Left lung (tissue), 10 donors: ENCODE results near the gene WDR33. TPM values are rescaled to one million over a fixed set of nuclear protein-coding genes. Genes with fewer than 3 reads are reported as not detected.
"Not testable (repeated sequence)": the region's sequence is repeated elsewhere in the genome, so short reads cannot be mapped to it uniquely, and the experiment has no call there.

Experiments used
- ATAC-seq: fragments of 200-7000 bp; cut with Tn5 transposase; one replicate; pipeline ENCODE4 v1.9.1; 2020; ENCODE audit warnings: moderate library complexity
- DNase-seq, 4 donors: peaks; one replicate each; pipeline ENCODE4 v3.0.0-alpha.2; 2013 to 2020
- H3K27ac ChIP-seq, 2 donors: fragments of 200-600 bp; sonication (generic) in 1 of 2; one replicate each; pipeline versions ENCODE4 v1.5.0 to v1.8.0; 2020 to 2021
- H3K27me3 ChIP-seq, 2 donors: fragments of 200-600 bp; sonication (generic) in 1 of 2; one replicate each; pipeline versions ENCODE4 v1.5.0 to v1.8.0; 2020 to 2021
- H3K36me3 ChIP-seq, 2 donors: fragments of 200-600 bp; sonication (generic) in 1 of 2; one replicate each; pipeline versions ENCODE4 v1.5.0 to v1.8.0; 2020 to 2021
- H3K4me1 ChIP-seq, 2 donors: fragments of 200-600 bp; one replicate each; pipeline ENCODE4 v1.8.0; 2021
- H3K4me3 ChIP-seq, 2 donors: fragments of 200-600 bp; sonication (generic) in 1 of 2; one replicate each; pipeline versions ENCODE4 v1.5.0 to v1.8.0; 2020 to 2021; ENCODE audit warnings: mild to moderate bottlenecking in 1 of 2
- H3K9me3 ChIP-seq, 2 donors: fragments of 200-600 bp; sonication (generic) in 1 of 2; one replicate each; pipeline versions ENCODE4 v1.5.0 to v1.8.0; 2020 to 2021
- intact Hi-C, 2 donors: fragments of 100-400 bp; cut with DNase I; formaldehyde crosslinking; loops; one replicate each; pipeline versions ENCODE4 v1.11.2 to v1.14.2; 2022
- polyA plus RNA-seq, 6 donors: library from polyadenylated mRNA; unstranded; fragments of 120-200 nt; gene quantifications; one replicate each; pipeline ENCODE4 v1.2.1, GENCODE V29; 2013; ENCODE audit not compliant: insufficient read length in 6 of 6
- total RNA-seq, 2 donors: library from RNA; stranded (reverse); fragmentation: NEBNext Ultra II Directional; extraction: Animal tissue kit (Norgen Biotek cat#: 25700); gene quantifications; one replicate each; pipeline ENCODE4 v1.2.1, GENCODE V29; 2021
- TF ChIP-seq, protein P1 (sequence below), 2 donors: fragments of 200-600 bp; sonication (generic) in 1 of 2; IDR thresholded peaks; one replicate each; pipeline versions ENCODE4 v1.5.0 to v1.8.0; 2021; ENCODE audit warnings: antibody characterized with exemption in 2 of 2
- donor health status: DM: no; HTN: yes; CAD: no.
- donor health status: DM: no; HTN: no; CAD: no.

WDR33 gene
- total and polyA plus RNA-seq, 8 donors: 46.4 to 57.5 (median 50.8) TPM

DNA sequence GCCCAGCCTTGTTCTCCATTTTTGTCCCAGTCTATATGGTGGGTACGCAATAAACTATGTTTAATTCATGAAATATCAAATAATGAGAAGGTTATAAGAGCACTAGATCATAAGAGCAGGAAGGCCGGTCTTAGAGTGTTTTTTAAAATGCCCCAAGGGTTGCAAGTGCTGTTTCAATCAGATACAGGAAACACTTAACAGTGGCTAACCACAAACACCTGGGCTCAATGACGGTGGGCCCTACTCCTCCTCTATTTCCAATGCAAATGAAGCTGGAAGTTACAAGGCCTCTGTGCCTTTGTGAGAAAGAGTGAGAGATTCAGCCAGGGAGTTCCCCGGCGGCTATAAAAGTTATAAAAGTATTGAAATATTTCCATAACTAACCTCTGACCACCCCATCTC lies 18.9 kb upstream of the WDR33 start:
- TF ChIP-seq, protein P1, sequence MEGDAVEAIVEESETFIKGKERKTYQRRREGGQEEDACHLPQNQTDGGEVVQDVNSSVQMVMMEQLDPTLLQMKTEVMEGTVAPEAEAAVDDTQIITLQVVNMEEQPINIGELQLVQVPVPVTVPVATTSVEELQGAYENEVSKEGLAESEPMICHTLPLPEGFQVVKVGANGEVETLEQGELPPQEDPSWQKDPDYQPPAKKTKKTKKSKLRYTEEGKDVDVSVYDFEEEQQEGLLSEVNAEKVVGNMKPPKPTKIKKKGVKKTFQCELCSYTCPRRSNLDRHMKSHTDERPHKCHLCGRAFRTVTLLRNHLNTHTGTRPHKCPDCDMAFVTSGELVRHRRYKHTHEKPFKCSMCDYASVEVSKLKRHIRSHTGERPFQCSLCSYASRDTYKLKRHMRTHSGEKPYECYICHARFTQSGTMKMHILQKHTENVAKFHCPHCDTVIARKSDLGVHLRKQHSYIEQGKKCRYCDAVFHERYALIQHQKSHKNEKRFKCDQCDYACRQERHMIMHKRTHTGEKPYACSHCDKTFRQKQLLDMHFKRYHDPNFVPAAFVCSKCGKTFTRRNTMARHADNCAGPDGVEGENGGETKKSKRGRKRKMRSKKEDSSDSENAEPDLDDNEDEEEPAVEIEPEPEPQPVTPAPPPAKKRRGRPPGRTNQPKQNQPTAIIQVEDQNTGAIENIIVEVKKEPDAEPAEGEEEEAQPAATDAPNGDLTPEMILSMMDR (IDR thresholded peaks at IDR 0.05): no peak
- H3K4me1 ChIP-seq: peaks cover 0 to 12% of the 10 kb centered on the region in 2 donors
- H3K27me3 ChIP-seq: no peaks in the 10 kb centered on the region
- H3K9me3 ChIP-seq: peaks cover 0 to 14% of the 10 kb centered on the region in 2 donors
- intact Hi-C loops: no loop called here
- H3K36me3 ChIP-seq: no peaks in the 10 kb centered on the region
- no peak overlapping the region for H3K4me3 ChIP-seq
- ATAC-seq (peak; percentile 85), DNase-seq (peak in 1 of 4 donors; percentile 40)
- peak overlapping the region in 1 of 2 donors; percentile 5 for H3K27ac ChIP-seq

DNA sequence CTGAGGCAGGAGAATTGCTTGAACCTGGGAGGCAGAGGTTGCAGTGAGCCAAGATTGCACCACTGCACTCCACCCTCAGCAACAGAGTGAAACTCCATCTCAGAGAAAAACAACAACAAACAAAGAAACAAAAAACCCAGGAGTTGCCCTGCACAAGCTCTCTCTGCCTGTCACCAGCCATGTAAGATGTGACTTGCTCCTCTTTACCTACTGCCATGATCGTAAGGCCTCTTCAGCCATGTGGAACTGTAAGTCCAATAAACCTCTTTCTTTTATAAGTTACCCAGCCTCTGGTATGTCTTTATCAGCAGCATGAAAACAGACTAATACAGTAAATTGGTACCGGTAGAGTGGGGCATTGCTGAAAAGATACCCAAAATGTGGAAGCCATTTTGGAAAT lies 15.7 kb upstream of the WDR33 start:
- peaks cover 0 to 18% of the 10 kb centered on the region in 2 donors for H3K9me3 ChIP-seq
- peaks cover 0 to 12% of the 10 kb centered on the region in 2 donors for H3K4me1 ChIP-seq

DNA sequence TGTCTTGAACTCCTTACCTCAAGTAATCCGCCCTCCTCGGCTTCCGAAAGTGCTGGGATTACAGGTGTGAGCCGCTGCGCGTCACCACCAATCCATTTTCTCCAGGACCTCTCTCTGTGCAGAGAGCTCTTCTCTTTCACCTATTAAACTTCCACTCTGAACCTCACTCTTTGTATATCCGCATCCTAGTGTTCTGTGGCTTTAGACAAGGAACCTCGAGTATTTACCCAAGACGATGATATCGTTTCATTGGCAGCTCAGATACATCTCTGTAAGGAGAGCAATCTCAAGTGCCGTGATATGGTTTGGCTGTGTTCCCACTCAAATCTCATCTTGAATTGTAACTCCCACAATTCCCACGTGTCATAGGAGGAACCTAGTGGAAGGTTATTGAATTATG lies 15.1 kb upstream of the WDR33 start:
- Histone ChIP-seq H3K9me3 (peaks cover 0 to 25% of the 10 kb centered on the region in 2 donors), H3K4me1 (peaks cover 0 to 12% of the 10 kb centered on the region in 2 donors), H3K27ac (no peak overlapping the region), H3K36me3 (no peaks in the 10 kb centered on the region), H3K4me3 (no peak overlapping the region), H3K27me3 (no peaks in the 10 kb centered on the region)
- intact Hi-C loops: no loop called here
- no peak for DNase-seq
- TF ChIP-seq, protein P1 (IDR thresholded peaks at IDR 0.05): no peak
- ATAC-seq: peak; percentile 78

More for the DNA sequence above, 15.7 kb upstream of the WDR33 start:
- DNase-seq, H3K4me3 ChIP-seq, ATAC-seq, H3K27ac ChIP-seq, H3K27me3 ChIP-seq, H3K36me3 ChIP-seq, intact Hi-C loops: not testable (repeated sequence)

DNA sequence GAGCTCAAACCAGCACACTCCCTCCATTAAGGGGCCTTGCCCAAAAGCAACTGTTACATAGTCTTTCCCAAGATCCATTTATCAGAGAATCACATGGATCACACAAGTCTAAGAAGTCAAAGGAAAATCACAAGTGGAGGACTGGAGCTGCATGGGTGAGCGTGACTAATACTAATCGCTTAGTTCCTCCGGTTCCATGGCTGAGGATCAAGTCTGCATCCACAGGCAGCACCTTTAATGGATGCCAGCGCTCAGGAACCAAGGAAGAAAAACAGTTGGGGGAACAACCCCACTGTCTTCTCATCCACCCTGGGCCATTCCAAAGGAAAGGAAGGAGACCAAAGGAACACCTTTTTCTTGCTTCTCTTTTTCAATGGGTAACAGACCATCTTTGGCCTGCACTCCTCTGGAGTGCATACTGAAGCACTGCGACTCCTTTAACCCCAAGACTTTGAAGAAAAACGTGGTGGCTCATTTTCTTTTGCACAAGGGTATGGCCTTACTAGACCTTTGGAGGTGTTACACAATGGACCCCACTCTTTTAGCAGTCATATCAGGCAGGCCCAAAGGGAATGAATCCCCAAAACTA lies 9.2 kb upstream of the WDR33 start:
- ATAC-seq: no peak
- Histone ChIP-seq H3K4me3 (no peak overlapping the region), H3K4me1 (no peaks in the 10 kb centered on the region), H3K9me3 (peaks cover 0 to 34% of the 10 kb centered on the region in 2 donors), H3K27ac (no peak overlapping the region), H3K27me3 (no peaks in the 10 kb centered on the region), H3K36me3 (no peaks in the 10 kb centered on the region)
- DNase-seq: no peak
- intact Hi-C loops: no loop called here
- TF ChIP-seq, protein P1 (IDR thresholded peaks at IDR 0.05): no peak

DNA sequence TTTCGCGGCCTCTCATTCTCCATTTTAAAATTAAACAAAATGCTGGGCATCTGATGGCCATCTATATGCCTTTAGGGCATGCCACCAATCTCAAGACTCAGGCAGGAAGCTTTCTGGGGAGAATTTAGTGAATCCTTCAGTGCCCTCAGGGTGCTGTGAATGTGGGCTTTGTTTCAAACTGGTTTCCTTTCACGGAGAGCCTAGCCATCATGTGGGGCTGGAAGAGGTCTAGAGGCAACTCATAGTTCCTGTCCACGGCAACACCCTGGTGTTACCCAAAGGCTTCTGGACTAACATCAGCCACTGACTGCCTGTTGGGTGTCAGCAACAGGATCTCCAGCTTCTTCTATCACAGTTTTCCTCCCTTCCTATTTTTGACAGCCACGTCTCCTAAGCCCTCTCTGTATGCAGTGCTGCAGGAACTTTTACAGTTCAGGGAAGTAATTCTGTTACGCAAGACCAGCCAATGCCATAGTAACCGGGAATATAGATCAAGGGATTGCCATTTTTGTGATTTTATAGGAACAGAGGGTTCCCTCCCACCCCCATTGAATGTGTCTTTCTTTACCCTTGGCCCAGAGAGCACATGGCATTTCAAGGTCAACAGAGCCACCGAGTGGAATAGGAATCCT lies 7.9 kb upstream of the WDR33 start:
- ATAC-seq: no peak
- intact Hi-C loops: no loop called here
- H3K27me3 ChIP-seq: no peaks in the 10 kb centered on the region
- H3K4me3 ChIP-seq: no peak overlapping the region
- TF ChIP-seq, protein P1 (IDR thresholded peaks at IDR 0.05): no peak
- no peaks in the 10 kb centered on the region for H3K36me3 ChIP-seq
- DNase-seq: no peak
- H3K4me1 ChIP-seq: no peaks in the 10 kb centered on the region
- H3K27ac ChIP-seq: no peak overlapping the region
- H3K9me3 ChIP-seq: peaks cover 0 to 34% of the 10 kb centered on the region in 2 donors
